D721Med (cell line): Measurements from ENCODE around the gene SIK3.

Experiments
- DNase-seq: peaks from one replicate; pipeline ENCODE4 v3.0.0; 2011; ENCODE audit warnings: low spot score; ENCODE audit not compliant: insufficient read length
- FAIRE-seq: peaks from 2 replicates; lab custom pipeline; 2011; peaks lifted over from hg19 to GRCh38; lab: Jason Lieb, UNC
- CTCF ChIP-seq: IDR thresholded peaks from 2 replicates; pipeline ENCODE4 v1.5.1; 2012; ENCODE audit warnings: mild to moderate bottlenecking, control low read depth; ENCODE audit not compliant: insufficient read depth; ENCODE audit errors: missing control alignments

SIK3 gene

GRCh38 chr11:116917632-116918031 lies 180.6 kb downstream of the SIK3 start:
- FAIRE-seq: no peak
- TF ChIP-seq CTCF: no peak
- no peak for DNase-seq

- TF ChIP-seq CTCF: no peak
- FAIRE-seq (no peak), DNase-seq (no peak)
Observed at GRCh38 chr11:116916886-116917285, 181.3 kb downstream of the SIK3 start.

GRCh38 chr11:116916052-116916451 lies 182.2 kb downstream of the SIK3 start:
- FAIRE-seq: no peak
- DNase-seq: no peak
- no peak for TF ChIP-seq CTCF

GRCh38 chr11:116913000-116913399 lies 185.2 kb downstream of the SIK3 start:
- no peak for TF ChIP-seq CTCF
- FAIRE-seq (no peak), DNase-seq (no peak)

GRCh38 chr11:116911976-116912734 lies 186.1 kb downstream of the SIK3 start:
- FAIRE-seq (peak; percentile 21), DNase-seq (no peak)

GRCh38 chr11:116910847-116911246 lies 187.4 kb downstream of the SIK3 start:
- no peak for FAIRE-seq
- TF ChIP-seq CTCF: no peak
- DNase-seq: no peak

More at GRCh38 chr11:116911976-116912734, 186.1 kb downstream of the SIK3 start:
- TF ChIP-seq CTCF: no peak

GRCh38 chr11:116910378-116910777 lies 187.8 kb downstream of the SIK3 start:
- FAIRE-seq: no peak
- DNase-seq: no peak
- TF ChIP-seq CTCF: no peak
